HG02571 (cell line): ENCODE measurements around the gene DARS1.

Experiments
- ATAC-seq: cut with Tn5 transposase; IDR thresholded peaks from one replicate; pipeline ENCODE4 v1.9.1; 2021; ENCODE audit warnings: mild to moderate bottlenecking, moderate library complexity; ENCODE audit not compliant: unreplicated experiment

The DARS1 gene

DNA sequence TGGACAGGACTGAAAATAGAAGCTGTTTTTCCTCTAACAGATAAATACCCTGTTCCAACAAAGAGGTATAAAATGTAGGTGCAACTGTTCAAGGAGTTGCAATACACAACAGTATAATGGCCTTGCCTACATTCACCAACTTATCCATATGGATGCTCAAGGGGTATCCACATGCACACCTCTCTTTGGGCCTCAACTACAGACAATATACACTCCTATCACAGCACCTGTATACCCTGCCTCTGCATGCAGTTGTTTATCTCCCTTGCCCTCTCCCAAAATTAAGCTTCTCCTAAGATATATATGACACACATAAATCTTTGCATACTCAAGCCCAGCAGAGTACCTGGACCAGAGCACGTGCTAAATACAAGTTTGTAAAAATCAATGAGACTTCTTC lies 37.3 kb downstream of the DARS1 start:
- ATAC-seq: no peak

DNA sequence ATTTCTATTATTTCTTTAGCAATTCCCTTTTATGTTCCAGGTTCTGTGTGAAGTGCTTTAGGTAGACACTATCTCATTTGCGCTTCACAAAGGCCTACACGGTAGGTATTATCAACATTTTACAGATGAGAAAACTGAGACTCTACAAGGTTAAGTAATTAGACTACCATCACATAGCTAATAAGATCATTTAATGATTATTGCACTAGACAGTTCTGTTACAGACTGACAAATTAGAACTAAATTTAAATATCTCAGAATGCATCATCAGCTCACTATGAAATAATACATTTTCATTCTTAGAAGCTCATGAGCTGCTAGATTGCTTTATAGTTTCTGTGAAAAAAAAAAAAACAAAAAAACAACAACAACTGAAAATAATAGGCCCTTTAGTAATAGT lies 37.9 kb downstream of the DARS1 start:
- no peak for ATAC-seq

DNA sequence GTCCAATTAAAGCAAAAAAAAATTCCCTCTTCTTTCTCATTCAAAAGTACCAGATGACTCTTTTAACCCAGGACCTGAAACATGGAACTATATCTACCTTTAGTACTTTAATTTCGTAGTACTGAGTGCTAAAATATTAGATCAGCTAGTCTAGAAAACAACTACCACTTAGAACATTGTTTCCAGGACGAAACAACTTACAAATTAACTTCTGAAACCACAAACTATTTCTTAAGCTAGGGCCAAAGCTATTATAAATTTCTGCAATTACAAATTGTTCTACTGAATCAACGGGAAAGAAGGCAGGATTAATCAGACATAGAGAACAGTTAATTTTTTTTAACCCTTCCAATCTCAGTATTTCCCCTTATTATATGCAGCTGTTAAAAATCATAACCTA lies 39.9 kb downstream of the DARS1 start:
- ATAC-seq: no peak

DNA sequence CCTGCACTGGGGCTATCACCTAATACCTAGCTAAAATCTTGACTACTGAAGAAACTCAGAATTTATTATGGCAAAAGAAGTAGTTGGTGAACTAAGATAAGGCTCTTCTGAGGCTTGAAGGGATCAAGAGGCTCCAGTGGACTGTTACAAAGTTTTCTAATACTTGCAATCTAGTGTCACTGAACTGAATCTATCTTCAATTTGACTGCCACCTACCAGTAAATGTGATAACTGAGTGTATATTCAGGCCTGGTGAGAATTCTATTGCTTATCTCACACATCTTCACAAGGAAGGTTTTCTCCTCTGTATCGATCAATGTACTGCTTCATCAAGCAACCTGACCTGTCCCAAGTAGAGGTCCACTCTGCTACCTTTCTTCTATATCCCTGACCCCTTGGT lies 40.8 kb downstream of the DARS1 start:
- no peak for ATAC-seq

DNA sequence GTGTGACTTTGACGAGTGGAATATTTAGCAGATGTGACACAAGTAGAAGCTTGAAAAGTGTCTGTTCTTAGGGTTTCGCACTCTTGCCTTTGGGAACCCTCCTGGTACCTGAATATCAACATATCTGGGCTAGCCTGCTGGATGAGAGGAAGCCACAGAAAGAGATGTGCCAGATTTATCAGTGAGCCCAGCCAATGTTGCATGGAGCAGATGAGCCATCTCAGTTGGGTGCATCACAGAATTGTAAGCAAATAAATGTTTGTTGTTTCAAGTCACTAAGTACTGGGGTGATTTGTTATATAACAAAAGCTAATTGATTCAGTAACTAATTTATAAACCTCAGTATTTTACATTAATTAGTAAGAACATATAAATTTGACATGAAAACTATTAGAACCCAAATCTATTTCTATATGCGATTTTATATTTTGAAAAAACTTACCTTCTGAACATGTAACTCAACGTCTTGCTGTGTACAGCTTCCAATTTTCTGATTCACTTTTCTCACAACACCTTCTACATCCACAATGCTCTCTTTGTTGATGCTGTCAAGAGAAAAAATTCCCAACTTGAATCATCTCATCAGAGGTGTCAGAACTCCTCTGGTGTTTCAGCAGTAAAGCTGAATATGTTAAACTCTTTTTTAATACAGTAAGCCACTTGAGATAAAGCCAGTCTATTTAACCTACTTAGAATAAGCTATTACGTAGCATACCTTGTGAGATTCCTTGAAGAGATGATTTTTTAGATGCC lies 42.3 kb downstream of the DARS1 start:
- no peak for ATAC-seq

DNA sequence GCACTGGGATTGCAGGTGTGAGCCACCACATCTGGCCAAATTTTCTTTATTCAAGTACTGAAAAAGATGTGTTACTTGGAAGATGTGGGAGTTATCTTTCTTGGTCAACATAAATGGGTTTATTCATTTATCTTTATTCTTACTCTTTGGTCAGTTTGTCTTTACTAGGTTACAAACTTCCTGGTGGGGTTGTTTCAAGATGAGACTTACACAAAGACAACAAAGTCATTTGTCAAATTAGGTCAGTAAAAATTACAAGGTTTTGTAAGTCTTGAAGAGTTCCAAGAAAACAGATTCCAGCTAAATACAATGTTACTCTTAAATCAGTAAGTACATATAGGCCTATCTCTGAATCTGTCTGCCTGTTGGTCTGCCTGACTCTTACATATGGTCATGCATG lies 48.9 kb downstream of the DARS1 start:
- no peak for ATAC-seq

DNA sequence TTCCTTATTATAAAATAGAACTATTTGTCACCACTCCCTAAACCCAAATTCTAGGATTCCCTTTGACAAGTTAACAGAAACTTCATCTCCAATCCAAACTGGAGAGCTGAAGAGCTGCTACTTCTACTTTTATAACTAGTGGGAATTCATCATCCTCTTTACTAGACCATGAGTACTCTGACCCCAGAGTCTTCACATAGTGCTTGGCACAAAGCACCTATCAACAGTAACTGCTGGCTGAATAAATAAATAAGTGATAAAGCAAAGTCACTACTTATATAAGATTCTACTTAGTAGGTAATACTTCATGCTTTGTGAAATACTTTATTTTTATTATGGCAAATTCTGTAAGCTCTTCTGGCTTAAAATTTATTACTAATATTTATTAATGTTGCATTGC lies 49.5 kb downstream of the DARS1 start:
- ATAC-seq: no peak

DNA sequence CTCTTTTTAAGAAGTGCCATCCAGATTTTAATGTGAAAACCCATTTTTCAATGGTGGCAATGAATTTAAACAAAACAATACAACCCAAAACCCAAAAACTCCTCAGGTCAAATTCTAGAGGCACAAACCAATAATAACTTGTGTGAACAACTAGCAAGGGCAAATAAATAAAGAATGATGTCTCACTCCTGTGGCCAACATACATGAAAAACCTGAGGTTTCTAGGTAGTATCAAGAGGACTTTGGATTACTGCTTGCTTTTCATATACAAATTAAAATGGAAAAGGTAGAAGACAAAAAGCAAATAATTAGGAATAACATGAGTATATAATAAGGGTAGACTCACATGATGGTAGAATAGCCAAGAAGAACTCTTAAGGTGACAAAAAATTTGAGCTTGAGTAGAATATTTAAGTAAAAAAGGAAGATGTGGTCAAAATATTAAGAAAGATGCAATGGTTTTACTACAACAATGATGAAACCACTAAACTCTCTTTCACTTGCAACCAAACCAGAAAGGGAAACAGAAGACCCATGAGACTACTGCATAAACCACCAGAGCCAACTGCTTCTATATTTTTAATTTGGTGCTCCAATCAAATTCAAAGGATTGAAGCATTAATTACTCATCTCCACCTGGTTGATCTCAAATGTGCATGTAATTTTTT lies 53.5 kb downstream of the DARS1 start:
- peak; percentile 69 for ATAC-seq

DNA sequence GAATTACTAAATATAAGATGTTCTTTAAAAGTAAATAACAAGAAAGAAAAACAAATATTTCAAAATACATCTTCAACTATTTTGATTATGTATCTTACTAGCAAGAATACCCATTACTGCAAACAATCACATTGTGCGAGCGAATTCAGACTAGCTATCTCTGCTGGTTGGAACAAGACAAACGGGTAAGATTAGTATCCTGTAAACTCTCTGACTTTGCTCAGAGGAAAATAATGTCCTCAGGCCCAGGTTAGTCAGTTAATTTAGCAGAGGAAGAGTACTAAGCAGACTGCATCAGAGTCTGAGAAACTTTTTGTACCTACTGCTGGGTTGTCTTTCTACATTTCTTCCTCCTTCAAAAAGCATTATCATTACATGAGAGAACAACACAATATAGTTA lies 58.8 kb downstream of the DARS1 start:
- no peak for ATAC-seq

DNA sequence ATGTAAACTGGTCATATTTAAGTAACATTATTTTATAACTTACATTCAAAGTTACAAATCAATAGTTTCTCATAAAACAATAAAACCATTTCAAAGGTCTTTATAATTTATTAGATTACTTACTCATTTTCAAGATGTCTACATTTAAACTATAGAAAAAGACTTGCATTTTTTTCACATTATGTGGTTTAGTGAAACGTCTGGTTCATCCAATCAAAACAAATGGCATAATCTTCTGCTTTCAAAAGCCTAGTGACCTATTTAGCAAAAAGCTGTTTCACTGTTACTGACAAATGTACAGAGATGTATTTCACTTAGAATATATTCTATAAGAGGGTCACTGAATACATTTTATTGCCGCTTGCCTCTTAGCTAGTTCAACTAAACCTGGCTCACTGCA lies 59.9 kb downstream of the DARS1 start:
- ATAC-seq: no peak

DNA sequence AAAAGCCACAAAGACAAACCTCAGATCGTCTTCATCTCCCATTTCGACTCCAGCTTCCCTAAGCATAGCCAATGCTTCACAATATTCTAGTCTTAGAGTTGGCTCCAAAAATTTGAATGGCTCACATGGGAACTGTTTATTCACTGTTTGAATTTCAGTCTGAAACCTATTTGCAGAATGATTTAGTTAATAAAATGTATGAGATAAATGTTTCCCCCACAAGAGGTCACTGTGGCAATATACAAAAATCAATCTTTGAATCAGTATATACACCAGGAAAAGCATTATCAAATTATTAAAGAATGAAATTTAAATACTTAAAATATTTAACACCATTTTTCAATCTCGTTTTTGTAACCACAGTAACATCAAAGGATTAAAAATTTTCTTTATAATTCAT lies 69.2 kb downstream of the DARS1 start:
- ATAC-seq: no peak

DNA sequence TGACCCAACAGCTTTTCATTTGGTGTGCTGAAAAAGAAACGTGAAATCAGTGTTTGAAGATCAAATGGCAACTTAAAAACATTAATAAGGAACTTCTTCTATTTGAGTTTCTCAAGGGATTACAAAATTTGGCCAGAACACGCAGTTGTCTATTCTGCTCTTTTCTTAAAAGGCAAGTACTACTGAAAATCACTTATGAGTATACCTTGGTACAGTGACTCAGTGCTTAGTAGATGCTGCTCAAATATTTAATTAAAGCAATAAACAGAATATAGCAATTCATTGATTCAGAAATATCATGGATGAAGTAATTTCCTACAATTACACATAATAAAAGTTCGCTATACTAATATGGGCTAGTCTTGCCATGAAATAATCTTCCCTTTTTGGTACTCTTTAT lies 70.9 kb downstream of the DARS1 start:
- no peak for ATAC-seq

DNA sequence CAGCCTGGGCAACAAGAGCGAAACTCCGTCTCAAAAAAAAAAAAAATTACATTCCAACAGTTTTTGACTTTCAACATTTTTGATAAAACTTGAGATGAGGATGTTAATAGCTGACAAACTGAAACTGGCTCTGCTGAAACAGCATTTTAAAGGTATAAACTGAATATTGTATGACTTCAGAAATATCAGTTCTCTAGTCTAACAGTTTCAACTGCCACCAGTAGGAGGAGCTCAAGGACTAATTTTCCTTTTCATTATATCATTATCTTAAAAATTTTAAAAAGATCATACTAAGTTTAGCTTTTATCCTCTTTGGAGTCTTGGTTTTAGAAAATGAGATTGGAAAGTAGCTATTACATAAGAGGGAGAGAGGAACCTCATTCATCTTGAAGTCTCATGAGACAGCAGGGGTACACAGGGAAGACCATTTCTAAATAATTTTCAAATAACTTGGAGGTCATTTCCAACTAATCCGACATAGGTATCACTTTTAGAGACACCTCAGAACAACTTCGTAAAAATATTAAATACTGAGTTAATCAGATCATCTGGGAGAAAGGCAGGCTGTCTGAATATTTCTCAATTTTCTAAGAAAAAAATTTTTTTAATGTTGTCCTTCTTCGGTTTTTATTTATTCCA lies 71.6 kb downstream of the DARS1 start:
- ATAC-seq: no peak

DNA sequence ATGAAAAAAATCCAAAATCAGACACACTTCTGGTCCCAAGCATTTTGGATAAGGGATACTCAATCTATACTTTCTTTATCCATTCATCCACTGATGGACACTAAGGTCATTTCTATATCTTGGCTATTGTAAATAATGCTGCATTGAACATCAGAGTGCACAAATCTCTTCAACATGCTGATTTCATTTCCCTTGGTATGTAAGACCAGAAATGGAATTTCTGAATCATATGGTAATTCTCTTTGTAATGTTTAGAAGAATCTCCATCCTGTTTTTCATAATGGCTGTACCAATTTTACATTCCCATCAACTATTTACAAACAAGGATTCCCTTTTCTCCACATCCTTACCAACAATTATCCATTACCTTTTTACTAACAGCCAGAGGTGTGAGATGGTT lies 75.5 kb downstream of the DARS1 start:
- ATAC-seq: no peak

DNA sequence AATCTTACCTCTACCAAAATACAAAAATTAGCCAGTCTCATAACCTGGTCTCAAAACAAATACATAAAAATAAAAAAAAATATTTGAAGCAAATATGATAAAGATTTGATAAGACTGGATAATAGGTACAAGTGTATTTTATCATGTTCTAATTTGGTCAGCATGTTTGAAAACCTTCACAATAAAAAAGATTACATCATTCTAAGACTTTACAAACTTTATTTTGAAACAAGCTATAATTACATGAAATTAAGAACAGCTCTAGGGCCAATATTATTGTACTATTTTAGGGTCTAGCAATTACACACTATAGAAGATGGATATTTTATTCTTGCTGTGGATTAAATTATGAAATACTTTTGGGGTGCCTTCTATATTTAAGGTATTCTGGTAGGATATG lies 79.7 kb downstream of the DARS1 start:
- no peak for ATAC-seq

DNA sequence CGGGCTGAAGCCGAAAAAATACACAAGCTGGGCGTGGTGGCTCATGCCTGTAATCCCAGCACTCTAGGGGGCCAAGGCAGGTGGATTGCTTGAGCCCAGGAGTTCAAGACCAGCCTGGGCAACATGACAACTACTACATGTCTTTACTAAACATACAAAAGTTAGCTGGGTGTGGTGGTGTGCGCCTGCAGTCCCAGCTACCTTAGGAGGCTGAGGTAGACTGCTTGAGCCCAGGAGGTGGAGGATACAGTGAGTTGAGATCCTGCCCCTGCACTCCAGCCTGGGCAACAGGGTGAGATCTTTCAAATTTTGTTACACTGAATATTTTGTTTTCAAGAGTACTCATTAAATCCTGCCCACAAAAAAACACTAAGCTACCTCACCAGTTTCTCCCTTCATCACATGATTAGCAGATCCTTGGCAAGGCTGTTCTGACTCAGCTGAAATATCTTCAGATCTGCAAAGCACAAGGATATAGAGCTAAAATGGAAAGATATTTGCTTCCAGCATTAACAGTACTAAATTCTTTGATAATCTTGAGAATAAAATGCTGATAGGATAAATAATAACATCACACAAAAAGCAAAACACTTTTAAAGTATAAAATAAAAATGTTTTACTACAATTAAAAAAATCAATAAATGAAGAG lies 81.0 kb downstream of the DARS1 start:
- ATAC-seq: no peak

DNA sequence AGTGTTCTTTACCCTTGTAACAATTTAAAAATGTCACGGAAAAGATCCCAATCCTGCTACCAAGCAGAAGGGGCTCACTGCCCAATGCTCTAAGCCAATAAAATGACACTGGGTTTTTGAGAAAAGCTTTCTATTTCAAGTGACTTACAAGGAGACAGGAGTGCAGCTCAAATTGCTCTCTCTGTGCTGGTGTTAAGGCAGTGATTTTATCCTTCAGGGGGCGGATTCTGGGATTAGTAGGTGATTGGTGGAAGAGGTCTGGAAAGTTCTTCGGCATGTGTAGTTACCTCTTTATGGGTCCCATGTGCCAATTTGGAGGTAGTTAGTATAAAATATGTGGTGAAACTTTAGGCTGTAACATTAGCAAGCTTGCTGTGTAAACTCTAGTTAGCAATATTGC lies 81.8 kb downstream of the DARS1 start:
- no peak for ATAC-seq

DNA sequence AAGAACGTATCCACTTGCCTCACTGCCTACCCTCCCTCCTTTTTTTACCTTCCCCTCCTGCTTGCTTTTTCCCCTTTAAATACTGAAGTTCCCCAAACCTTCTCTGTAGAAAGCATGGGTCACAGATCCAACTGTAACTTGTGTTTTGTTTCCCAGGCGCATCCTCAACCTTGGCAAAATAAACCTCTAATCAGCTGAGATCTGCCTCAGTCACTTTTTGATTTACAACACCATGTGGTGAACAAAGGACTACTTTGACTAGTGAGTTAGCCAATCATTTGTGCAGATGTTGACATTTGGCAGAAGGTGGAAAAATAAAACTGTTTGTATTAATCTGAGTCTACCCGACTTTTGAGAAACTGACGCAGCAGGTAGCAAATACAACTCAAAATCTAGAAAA lies 85.9 kb downstream of the DARS1 start:
- ATAC-seq: no peak

DNA sequence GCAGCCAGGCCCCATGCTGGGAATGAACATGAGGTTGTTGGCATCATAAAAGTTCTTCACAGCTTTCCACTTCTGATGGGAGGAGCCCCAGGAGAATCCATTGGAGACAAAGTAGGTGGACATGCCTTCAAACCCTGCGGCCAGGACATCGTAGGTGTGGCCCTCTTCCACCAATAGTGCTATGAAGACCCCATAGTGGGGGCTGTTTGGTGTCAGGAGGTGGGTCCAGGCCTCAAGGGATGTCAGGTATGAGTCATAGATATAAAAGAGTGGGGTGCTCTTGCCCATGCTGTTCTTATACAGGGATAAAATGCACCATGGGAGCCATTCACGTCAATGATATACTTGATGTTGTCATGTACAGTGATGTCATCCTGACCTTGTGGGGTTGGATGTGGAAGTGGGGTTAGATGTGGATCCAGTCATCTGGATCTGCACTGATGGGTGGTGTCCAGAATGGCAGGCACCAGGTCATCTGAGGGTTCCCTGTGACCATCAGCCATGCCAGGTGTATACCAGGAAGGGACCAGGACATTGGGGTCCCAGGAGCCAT lies 87.1 kb downstream of the DARS1 start:
- ATAC-seq: no peak

DNA sequence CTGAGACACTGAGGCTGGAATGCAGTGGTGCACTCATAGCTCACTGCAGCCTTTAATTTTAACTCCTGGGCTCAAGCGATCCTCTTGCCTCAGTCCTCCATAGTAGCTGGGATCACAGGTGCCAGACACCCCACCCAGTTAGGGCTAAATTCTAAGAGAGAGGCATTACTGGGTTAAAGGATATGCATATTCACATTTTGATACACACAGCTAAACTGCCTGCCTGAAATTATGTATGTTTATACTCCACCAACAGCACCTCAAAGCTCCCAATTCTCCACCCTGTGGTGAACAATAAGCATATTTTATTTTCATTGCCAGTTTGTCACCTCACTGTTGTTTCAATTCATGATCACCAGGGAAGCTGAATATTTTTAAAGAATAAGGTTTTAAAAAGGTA lies 90.5 kb downstream of the DARS1 start:
- no peak for ATAC-seq

DNA sequence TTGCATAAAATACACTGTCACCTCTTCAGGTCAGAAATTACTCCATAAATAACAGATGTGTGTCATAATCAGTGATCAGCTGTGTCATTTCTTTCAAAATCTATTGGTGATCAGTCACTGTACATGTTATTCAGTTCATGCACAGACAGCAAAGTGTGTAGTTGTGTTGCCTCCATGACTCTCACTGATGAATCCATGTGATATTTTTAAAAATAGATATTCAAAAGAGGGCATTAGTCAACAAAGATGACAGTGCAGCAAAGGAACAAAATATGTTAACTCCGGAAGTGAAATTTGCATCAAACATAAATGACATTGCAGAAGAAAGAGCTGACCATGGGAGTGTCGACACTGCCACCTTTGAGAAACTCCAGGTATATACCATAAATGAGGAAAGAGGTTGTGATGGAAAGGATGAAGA lies 92.0 kb downstream of the DARS1 start:
- ATAC-seq: no peak

DNA sequence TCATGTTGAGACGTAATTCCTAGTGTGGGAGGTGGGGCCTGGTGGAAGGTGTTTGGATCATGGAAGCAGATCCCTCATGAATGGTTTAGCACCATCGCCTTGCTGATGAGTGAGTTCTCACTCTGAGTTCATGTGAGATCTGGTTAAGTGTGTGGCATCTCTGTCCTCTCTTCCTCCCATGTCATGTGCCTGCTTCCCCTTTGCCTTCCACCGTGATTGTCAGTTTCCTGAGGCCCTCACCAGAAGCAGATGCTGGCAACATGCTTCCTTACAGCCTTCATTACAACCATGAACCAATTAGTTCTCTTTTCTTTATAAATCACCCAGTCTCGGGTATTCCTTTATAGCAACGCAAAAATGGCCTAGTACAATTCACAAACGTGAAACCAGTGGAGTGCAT lies 94.6 kb downstream of the DARS1 start:
- ATAC-seq: no peak
